SK-N-MC (cell line): ENCODE measurements around the gene CTCF.

ENCODE experiments used
- EZH2 ChIP-seq: fragments of 200-600 bp; sonication (generic); IDR thresholded peaks from one replicate; pipeline ENCODE4 v1.6.1; 2017; ENCODE audit warnings: antibody characterized with exemption
- FOXP2 ChIP-seq: optimal IDR thresholded peaks from 2 replicates; pipeline ENCODE3; 2011; ENCODE audit warnings: mild to moderate bottlenecking, moderate library complexity; ENCODE audit not compliant: insufficient read depth; ENCODE audit errors: extremely low read length, control extremely low read depth
- POLR2AphosphoS5 ChIP-seq: IDR thresholded peaks from 2 replicates; pipeline ENCODE4 v1.6.1; 2012; ENCODE audit warnings: mild to moderate bottlenecking, low read depth, low read length, borderline replicate concordance

- TF ChIP-seq POLR2AphosphoS5 (no peak), EZH2 (no peak), FOXP2 (no peak)
These were observed 87.2 kb downstream of the CTCF start for GRCh38 chr16:67649494-67649931.
